Measurements from ENCODE around the gene RCBTB2. TPM values are rescaled to one million over a fixed set of nuclear protein-coding genes. Genes with fewer than 3 reads are reported as not detected.
A peak's percentile ranks its signal among the peaks of the same experiment; 100 is the strongest.
"Not testable (repeated sequence)": the region's sequence is repeated elsewhere in the genome, so short reads cannot be mapped to it uniquely, and the experiment has no call there.

RCBTB2 gene
- total RNA-seq (2014; rRNA removed; shearing (Covaris generic)): 2.7 and 6.0 TPM in 2 replicates

- peak; percentile 94 for DNase-seq (ENCODE audit: low read depth)
Observed at GRCh38 chr13:48532506-48533499, at the start of gene RCBTB2. RCBTB2 (minus strand) TSS chr13:48533080; CDS start chr13:48521939, 11,141 bp downstream.

GRCh38 chr13:48582084-48582483, 49.2 kb upstream of the RCBTB2 start:
- no peak for DNase-seq (ENCODE audit: low read depth)

- DNase-seq (ENCODE audit: low read depth): no peak
Observed at GRCh38 chr13:48580896-48581295, 48.0 kb upstream of the RCBTB2 start.

- peak; percentile 59 for DNase-seq (ENCODE audit: low read depth)
Observed at GRCh38 chr13:48580185-48580803, 47.4 kb upstream of the RCBTB2 start.

- not testable (repeated sequence) for DNase-seq (ENCODE audit: low read depth)
Observed at GRCh38 chr13:48579919-48580180, 47.0 kb upstream of the RCBTB2 start.

GRCh38 chr13:48579165-48579918, 46.5 kb upstream of the RCBTB2 start:
- no peak for DNase-seq (ENCODE audit: low read depth)

GRCh38 chr13:48578516-48579164, 45.8 kb upstream of the RCBTB2 start:
- no peak for DNase-seq (ENCODE audit: low read depth)

- DNase-seq (ENCODE audit: low read depth): no peak
Observed at GRCh38 chr13:48576448-48577010, 43.6 kb upstream of the RCBTB2 start.

- DNase-seq (ENCODE audit: low read depth): no peak
Observed at GRCh38 chr13:48575031-48575430, 42.2 kb upstream of the RCBTB2 start.

GRCh38 chr13:48574041-48574796, 41.3 kb upstream of the RCBTB2 start:
- no peak for DNase-seq (ENCODE audit: low read depth)

GRCh38 chr13:48573213-48574007, 40.5 kb upstream of the RCBTB2 start:
- no peak for DNase-seq (ENCODE audit: low read depth)

GRCh38 chr13:48571126-48571913, 38.4 kb upstream of the RCBTB2 start:
- DNase-seq (ENCODE audit: low read depth): peak; percentile 52

- DNase-seq (ENCODE audit: low read depth): no peak
Observed at GRCh38 chr13:48570216-48570828, 37.4 kb upstream of the RCBTB2 start.

- DNase-seq (ENCODE audit: low read depth): no peak
Observed at GRCh38 chr13:48569104-48569666, 36.3 kb upstream of the RCBTB2 start.

- no peak for DNase-seq (ENCODE audit: low read depth)
Observed at GRCh38 chr13:48568370-48569103, 35.7 kb upstream of the RCBTB2 start.

- DNase-seq (ENCODE audit: low read depth): no peak
Observed at GRCh38 chr13:48567515-48568369, 34.9 kb upstream of the RCBTB2 start.

GRCh38 chr13:48564056-48564455, 31.2 kb upstream of the RCBTB2 start:
- DNase-seq (ENCODE audit: low read depth): peak; percentile 76

All from M059J (cell line).